Liver (tissue), 9 donors: ENCODE measurements around the gene AMER2. TPM values are rescaled to one million over a fixed set of nuclear protein-coding genes. Genes with fewer than 3 reads are reported as not detected.

ENCODE experiments used
- DNase-seq: peaks from one replicate; pipeline ENCODE4 v3.0.0-alpha.2; 2017; ENCODE audit warnings: low spot score
- H3K27ac ChIP-seq, 2 donors: one replicate each; pipeline ENCODE4 v1.7.0; 2013; ENCODE audit warnings: inconsistent platforms in 2 of 2, low read length in 2 of 2, control low read depth in 1 of 2, low read depth in 1 of 2, mild to moderate bottlenecking in 1 of 2
- H3K27me3 ChIP-seq, 4 donors: one replicate each; pipeline versions ENCODE4 v1.6.1 to v1.7.0; 2013; ENCODE audit warnings: low read length in 3 of 4, inconsistent platforms in 1 of 4, mild to moderate bottlenecking in 1 of 4, moderate library complexity in 1 of 4; ENCODE audit not compliant: control insufficient read depth in 4 of 4, insufficient read depth in 4 of 4
- H3K36me3 ChIP-seq, 4 donors: one replicate each; pipeline versions ENCODE4 v1.6.1 to v1.7.0; 2013; ENCODE audit warnings: low read length in 3 of 4, mild to moderate bottlenecking in 3 of 4, low read depth in 1 of 4, moderate library complexity in 1 of 4; ENCODE audit not compliant: control insufficient read depth in 4 of 4, insufficient read depth in 3 of 4
- H3K4me1 ChIP-seq, 4 donors: one replicate each; pipeline versions ENCODE4 v1.6.1 to v1.7.0; 2013; ENCODE audit warnings: low read length in 3 of 4, mild to moderate bottlenecking in 3 of 4, moderate library complexity in 1 of 4; ENCODE audit not compliant: control insufficient read depth in 4 of 4, insufficient read depth in 4 of 4
- H3K4me3 ChIP-seq, 3 donors: one replicate each; pipeline versions ENCODE4 v1.6.1 to v1.7.0; 2013; ENCODE audit warnings: low read length in 3 of 3, control low read depth in 1 of 3, low read depth in 1 of 3, mild to moderate bottlenecking in 1 of 3
- H3K9ac ChIP-seq, 2 donors: one replicate each; pipeline ENCODE4 v1.7.0; 2013; ENCODE audit warnings: low read length in 2 of 2, mild to moderate bottlenecking in 2 of 2, moderate library complexity in 2 of 2, control low read depth in 1 of 2, low read depth in 1 of 2
- H3K9me3 ChIP-seq, 4 donors: one replicate each; pipeline versions ENCODE4 v1.6.1 to v1.7.0; 2013; ENCODE audit warnings: low read length in 3 of 4; ENCODE audit not compliant: control insufficient read depth in 4 of 4
- EGR1 ChIP-seq, 2 donors: IDR thresholded peaks; 2 replicates each; pipeline ENCODE4 v1.6.1; 2016 to 2018; ENCODE audit warnings: antibody characterized with exemption in 2 of 2, low read depth in 2 of 2
- FOXA1 ChIP-seq: IDR thresholded peaks from 2 replicates; pipeline ENCODE4 v1.6.1; 2016; ENCODE audit warnings: antibody characterized with exemption
- FOXA2 ChIP-seq: IDR thresholded peaks from 2 replicates; pipeline ENCODE4 v1.6.1; 2016; ENCODE audit warnings: antibody characterized with exemption
- GABPA ChIP-seq, 2 donors: IDR thresholded peaks in 1 of 2; conservative IDR thresholded peaks in 1 of 2; 2 replicates each; pipeline ENCODE4 v1.6.1; 2016; ENCODE audit warnings: antibody characterized with exemption in 2 of 2, mild to moderate bottlenecking in 1 of 2, moderate library complexity in 1 of 2
- HNF4A ChIP-seq, 2 donors: conservative IDR thresholded peaks; 2 replicates each; pipeline ENCODE4 v1.6.1; 2016; ENCODE audit warnings: antibody characterized with exemption in 2 of 2, mild to moderate bottlenecking in 2 of 2
- HNF4G ChIP-seq: IDR thresholded peaks from 2 replicates; pipeline ENCODE4 v1.6.1; 2016; ENCODE audit warnings: antibody characterized with exemption
- JUND ChIP-seq, 2 donors: IDR thresholded peaks; 2 replicates each; pipeline ENCODE4 v1.6.1; 2016; ENCODE audit warnings: antibody characterized with exemption in 2 of 2
- NR2F2 ChIP-seq: IDR thresholded peaks from 2 replicates; pipeline ENCODE4 v1.6.1; 2016; ENCODE audit warnings: antibody characterized with exemption
- RXRA ChIP-seq, 2 donors: IDR thresholded peaks; 2 replicates each; pipeline ENCODE4 v1.6.1; 2017 to 2018; ENCODE audit warnings: antibody characterized with exemption in 2 of 2, mild to moderate bottlenecking in 1 of 2
- SP1 ChIP-seq: IDR thresholded peaks from 2 replicates; pipeline ENCODE4 v1.6.1; 2018; ENCODE audit warnings: antibody characterized with exemption, mild to moderate bottlenecking
- TAF1 ChIP-seq: conservative IDR thresholded peaks from 2 replicates; pipeline ENCODE4 v1.6.1; 2016; ENCODE audit warnings: antibody characterized with exemption, mild to moderate bottlenecking
- YY1 ChIP-seq: IDR thresholded peaks from 2 replicates; pipeline ENCODE4 v1.6.1; 2016; ENCODE audit warnings: antibody characterized with exemption, mild to moderate bottlenecking
- WGBS: extraction: QIAGEN DNeasy Blood & Tissue Kit; methylation state at CpG from one replicate; pipeline ENCODE4 v1.1.7; 2013; 5-methylcytosine and 5-hydroxymethylcytosine counted together
- polyA plus RNA-seq, 2 donors: library from polyadenylated mRNA; stranded (reverse) in 1 of 2; unstranded in 1 of 2; fragments of 200-250 nt in 1 of 2; fragments of >200 nt in 1 of 2; fragmentation: Nextera tagmentation in 1 of 2; extraction: Ambion mirVana in 1 of 2; gene quantifications; one replicate each; pipeline versions ENCODE4 v1.2.1 to v1.2.3, GENCODE V29; 2013 to 2015
- total RNA-seq, 2 donors: library from RNA; depleted of rRNA; stranded (reverse); fragments of >200 nt; gene quantifications; one replicate each; pipeline ENCODE4 v1.2.3, GENCODE V29; 2014
- TF ChIP-seq, protein P1 (sequence below): IDR thresholded peaks from 2 replicates; pipeline ENCODE4 v1.6.1; 2016; ENCODE audit warnings: antibody characterized with exemption
- TF ChIP-seq, protein P2 (sequence below): IDR thresholded peaks from 2 replicates; pipeline ENCODE4 v1.6.1; 2016; ENCODE audit warnings: antibody characterized with exemption, mild to moderate bottlenecking
- TF ChIP-seq, protein P3 (sequence below): IDR thresholded peaks from 2 replicates; pipeline ENCODE4 v1.6.1; 2016; ENCODE audit warnings: antibody characterized with exemption
- TF ChIP-seq, protein P4 (sequence below): fragments of 150-350 bp; IDR thresholded peaks from 2 replicates; pipeline ENCODE4 v1.5.1; 2017; ENCODE audit warnings: improper control_type of control experiment, low read depth, low read length; ENCODE audit not compliant: missing input control
- TF ChIP-seq, protein P5 (sequence below): IDR thresholded peaks from 2 replicates; pipeline ENCODE4 v1.6.1; 2016; ENCODE audit warnings: antibody characterized with exemption
- donor health status: healthy.
- donor health status: healthy.
- donor health status: healthy.
- donor health status: healthy.
- donor health status: healthy.

AMER2 gene
- total and polyA plus RNA-seq, 4 donors = not detected

DNA sequence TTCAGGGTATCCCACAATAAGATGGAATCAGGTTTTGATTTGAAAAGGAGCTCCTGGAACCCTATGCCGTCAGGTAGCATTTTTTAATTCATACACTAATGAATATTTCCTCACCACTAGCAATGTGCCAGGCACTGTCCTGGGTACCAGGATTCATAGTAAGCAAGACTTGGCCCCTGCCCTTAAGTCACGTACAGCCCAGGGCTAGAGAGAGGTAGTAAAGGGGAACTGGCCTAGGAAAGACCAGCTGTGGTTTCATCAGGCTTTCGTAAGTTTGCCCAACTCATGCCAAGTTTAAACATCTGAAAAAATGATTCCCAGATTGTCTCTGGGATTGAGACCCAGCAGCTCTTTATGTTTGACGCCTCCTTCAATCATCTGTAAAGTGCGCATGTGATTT is 45.9 kb upstream of the AMER2 start:
- H3K27ac ChIP-seq = no peak overlapping the region
- no peaks in the 10 kb centered on the region for H3K9me3 ChIP-seq
- no peak for DNase-seq
- H3K36me3 ChIP-seq = no peaks in the 10 kb centered on the region
- 77% methylated on average over 5 of the region's 5 CpGs for WGBS
- TF ChIP-seq YY1 = no peak
- no peak for TF ChIP-seq FOXA2
- TF ChIP-seq, protein P1, sequence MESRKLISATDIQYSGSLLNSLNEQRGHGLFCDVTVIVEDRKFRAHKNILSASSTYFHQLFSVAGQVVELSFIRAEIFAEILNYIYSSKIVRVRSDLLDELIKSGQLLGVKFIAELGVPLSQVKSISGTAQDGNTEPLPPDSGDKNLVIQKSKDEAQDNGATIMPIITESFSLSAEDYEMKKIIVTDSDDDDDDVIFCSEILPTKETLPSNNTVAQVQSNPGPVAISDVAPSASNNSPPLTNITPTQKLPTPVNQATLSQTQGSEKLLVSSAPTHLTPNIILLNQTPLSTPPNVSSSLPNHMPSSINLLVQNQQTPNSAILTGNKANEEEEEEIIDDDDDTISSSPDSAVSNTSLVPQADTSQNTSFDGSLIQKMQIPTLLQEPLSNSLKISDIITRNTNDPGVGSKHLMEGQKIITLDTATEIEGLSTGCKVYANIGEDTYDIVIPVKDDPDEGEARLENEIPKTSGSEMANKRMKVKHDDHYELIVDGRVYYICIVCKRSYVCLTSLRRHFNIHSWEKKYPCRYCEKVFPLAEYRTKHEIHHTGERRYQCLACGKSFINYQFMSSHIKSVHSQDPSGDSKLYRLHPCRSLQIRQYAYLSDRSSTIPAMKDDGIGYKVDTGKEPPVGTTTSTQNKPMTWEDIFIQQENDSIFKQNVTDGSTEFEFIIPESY = no peak
- TF ChIP-seq, protein P2, sequence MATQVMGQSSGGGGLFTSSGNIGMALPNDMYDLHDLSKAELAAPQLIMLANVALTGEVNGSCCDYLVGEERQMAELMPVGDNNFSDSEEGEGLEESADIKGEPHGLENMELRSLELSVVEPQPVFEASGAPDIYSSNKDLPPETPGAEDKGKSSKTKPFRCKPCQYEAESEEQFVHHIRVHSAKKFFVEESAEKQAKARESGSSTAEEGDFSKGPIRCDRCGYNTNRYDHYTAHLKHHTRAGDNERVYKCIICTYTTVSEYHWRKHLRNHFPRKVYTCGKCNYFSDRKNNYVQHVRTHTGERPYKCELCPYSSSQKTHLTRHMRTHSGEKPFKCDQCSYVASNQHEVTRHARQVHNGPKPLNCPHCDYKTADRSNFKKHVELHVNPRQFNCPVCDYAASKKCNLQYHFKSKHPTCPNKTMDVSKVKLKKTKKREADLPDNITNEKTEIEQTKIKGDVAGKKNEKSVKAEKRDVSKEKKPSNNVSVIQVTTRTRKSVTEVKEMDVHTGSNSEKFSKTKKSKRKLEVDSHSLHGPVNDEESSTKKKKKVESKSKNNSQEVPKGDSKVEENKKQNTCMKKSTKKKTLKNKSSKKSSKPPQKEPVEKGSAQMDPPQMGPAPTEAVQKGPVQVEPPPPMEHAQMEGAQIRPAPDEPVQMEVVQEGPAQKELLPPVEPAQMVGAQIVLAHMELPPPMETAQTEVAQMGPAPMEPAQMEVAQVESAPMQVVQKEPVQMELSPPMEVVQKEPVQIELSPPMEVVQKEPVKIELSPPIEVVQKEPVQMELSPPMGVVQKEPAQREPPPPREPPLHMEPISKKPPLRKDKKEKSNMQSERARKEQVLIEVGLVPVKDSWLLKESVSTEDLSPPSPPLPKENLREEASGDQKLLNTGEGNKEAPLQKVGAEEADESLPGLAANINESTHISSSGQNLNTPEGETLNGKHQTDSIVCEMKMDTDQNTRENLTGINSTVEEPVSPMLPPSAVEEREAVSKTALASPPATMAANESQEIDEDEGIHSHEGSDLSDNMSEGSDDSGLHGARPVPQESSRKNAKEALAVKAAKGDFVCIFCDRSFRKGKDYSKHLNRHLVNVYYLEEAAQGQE = no peak
- TF ChIP-seq TAF1 = no peak
- no peak for TF ChIP-seq HNF4A (conservative IDR thresholded peaks at IDR 0.05)
- no peak for TF ChIP-seq GABPA (IDR thresholded peaks at IDR 0.05 in 1 of 2, conservative IDR thresholded peaks at IDR 0.05 in 1 of 2)
- no peak for TF ChIP-seq SP1
- H3K9ac ChIP-seq = no peak overlapping the region
- H3K27me3 ChIP-seq = peaks cover 0 to 3% (median 0%) of the 10 kb centered on the region in 4 donors
- no peaks in the 10 kb centered on the region for H3K4me1 ChIP-seq
- no peak overlapping the region for H3K4me3 ChIP-seq

DNA sequence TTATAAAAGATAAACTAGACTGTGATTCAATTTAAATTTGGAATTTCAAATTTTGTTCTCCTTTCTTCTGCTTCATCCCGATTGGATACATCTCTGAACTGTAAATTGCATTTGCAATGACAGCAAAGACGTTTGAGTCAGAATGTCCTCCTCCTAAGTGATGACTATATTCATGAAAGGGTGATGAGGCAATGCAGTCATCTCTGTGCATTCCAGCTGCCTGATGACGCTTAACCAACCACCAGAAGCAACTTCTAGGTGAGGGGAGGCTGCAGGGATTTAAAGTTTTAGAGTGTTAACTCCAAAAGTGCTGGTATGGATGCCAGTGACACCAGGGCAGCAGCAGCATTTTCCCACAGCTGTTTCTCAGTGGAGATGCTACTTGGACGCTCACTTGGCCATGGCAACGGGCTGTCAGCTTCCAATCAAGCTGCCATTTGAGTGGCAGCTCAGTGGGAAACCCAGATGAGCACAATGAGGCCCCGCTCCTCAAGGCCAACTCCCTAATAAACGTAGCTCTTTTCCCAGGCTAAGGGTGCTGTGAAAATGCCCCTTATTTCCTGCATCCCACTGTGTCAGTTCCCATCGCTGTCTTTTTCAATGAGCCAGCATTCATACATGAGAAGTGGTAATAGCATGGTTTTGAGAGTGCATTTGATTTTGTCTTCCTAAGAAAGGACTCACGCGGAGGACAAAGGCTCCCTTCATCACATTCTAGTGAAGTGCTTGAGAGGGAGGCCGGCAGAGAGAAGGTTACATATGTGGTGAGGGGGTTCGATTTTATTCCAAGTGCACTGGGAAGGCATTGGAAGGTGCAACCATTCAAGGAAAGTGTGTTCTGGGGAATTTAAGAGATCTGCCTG is 45.2 kb upstream of the AMER2 start:
- no peaks in the 10 kb centered on the region for H3K36me3 ChIP-seq
- no peak overlapping the region for H3K4me3 ChIP-seq
- no peak for DNase-seq
- H3K9me3 ChIP-seq = no peaks in the 10 kb centered on the region
- H3K4me1 ChIP-seq = no peaks in the 10 kb centered on the region
- H3K27me3 ChIP-seq = peaks cover 0 to 3% (median 0%) of the 10 kb centered on the region in 4 donors
- no peak overlapping the region for H3K27ac ChIP-seq
- 61% methylated on average over 12 of the region's 12 CpGs for WGBS
- no peak overlapping the region for H3K9ac ChIP-seq
- TF ChIP-seq FOXA2 (no peak), TAF1 (no peak), FOXA1 (no peak), RXRA (IDR thresholded peaks at IDR 0.05) (no peak), EGR1 (IDR thresholded peaks at IDR 0.05; ENCODE audit: low read depth in 2 of 2) (no peak), NR2F2 (no peak), JUND (IDR thresholded peaks at IDR 0.05) (no peak), SP1 (no peak), HNF4G (no peak), YY1 (no peak), HNF4A (conservative IDR thresholded peaks at IDR 0.05) (no peak)
- TF ChIP-seq, protein P2 = no peak
- TF ChIP-seq, protein P3, sequence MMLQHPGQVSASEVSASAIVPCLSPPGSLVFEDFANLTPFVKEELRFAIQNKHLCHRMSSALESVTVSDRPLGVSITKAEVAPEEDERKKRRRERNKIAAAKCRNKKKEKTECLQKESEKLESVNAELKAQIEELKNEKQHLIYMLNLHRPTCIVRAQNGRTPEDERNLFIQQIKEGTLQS = no peak
- TF ChIP-seq, protein P1 = no peak
- TF ChIP-seq, protein P4, sequence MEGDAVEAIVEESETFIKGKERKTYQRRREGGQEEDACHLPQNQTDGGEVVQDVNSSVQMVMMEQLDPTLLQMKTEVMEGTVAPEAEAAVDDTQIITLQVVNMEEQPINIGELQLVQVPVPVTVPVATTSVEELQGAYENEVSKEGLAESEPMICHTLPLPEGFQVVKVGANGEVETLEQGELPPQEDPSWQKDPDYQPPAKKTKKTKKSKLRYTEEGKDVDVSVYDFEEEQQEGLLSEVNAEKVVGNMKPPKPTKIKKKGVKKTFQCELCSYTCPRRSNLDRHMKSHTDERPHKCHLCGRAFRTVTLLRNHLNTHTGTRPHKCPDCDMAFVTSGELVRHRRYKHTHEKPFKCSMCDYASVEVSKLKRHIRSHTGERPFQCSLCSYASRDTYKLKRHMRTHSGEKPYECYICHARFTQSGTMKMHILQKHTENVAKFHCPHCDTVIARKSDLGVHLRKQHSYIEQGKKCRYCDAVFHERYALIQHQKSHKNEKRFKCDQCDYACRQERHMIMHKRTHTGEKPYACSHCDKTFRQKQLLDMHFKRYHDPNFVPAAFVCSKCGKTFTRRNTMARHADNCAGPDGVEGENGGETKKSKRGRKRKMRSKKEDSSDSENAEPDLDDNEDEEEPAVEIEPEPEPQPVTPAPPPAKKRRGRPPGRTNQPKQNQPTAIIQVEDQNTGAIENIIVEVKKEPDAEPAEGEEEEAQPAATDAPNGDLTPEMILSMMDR = no peak
- TF ChIP-seq, protein P5, sequence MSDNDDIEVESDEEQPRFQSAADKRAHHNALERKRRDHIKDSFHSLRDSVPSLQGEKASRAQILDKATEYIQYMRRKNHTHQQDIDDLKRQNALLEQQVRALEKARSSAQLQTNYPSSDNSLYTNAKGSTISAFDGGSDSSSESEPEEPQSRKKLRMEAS = no peak
